HUES48 (cell line): ENCODE data around the gene EPHB6.

Experiments used
- H3K27ac ChIP-seq: one replicate; pipeline ENCODE4 v1.7.0; 2013; ENCODE audit warnings: low read depth, low read length, inconsistent platforms
- H3K27me3 ChIP-seq: 2 replicates; pipeline ENCODE4 v1.6.1; 2013; ENCODE audit warnings: mild to moderate bottlenecking, low read length; ENCODE audit not compliant: control insufficient read depth, insufficient read depth
- H3K36me3 ChIP-seq: 2 replicates; pipeline ENCODE4 v1.6.1; 2013; ENCODE audit warnings: low read length; ENCODE audit not compliant: control insufficient read depth, insufficient read depth
- H3K4me1 ChIP-seq: 2 replicates; pipeline ENCODE4 v1.6.1; 2013; ENCODE audit warnings: mild to moderate bottlenecking, low read length; ENCODE audit not compliant: control insufficient read depth, insufficient read depth
- H3K4me3 ChIP-seq: 2 replicates; pipeline ENCODE4 v1.5.1; 2013; ENCODE audit warnings: mild to moderate bottlenecking, low read depth, low read length
- H3K9ac ChIP-seq: 2 replicates; pipeline ENCODE4 v1.6.1; 2013; ENCODE audit warnings: mild to moderate bottlenecking, low read depth, low read length, moderate library complexity
- H3K9me3 ChIP-seq: 2 replicates; pipeline ENCODE4 v1.6.1; 2013; ENCODE audit warnings: low read length; ENCODE audit not compliant: control insufficient read depth, insufficient read depth

EPHB6 gene

DNA sequence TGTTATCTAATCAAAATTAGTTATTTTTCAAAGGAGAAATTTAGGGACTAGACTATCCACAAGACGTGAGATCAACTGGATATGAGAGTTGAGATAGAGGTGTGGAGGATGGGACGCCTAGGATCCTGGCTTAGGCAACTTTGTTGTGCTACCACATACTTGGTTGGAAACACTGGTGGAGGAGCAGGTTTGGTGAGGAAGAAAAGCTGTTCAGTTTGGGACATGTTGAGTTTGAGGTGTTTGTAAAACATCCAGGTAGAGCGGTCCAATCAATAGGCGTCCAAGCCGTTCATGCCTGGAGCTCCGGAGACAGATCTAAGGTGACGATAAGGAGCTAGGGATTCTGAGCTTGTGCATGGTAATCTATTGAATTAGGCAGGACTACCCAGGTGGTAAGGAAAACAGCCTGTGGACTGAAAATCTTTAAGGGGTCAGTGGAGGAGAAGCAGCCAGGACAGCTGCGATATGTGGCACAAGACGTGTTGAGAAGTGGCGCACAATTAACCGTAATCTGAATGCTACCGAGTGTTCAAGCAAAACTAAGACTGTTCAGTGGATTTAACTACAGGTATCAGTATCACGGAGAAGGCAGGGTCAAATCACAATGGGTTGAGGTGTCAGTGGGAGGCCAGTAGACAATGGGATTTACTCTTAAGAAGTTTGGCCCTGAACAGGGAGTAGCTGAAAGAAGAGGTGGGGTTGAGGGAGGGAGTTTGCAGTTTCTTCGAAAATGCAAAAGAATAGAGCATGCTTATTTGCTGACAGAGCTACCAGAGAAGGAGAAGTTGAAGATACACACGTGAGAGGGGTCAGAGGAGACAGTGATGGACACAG lies 46.8 kb downstream of the EPHB6 start:
- peaks cover 23% of the 10 kb centered on the region for H3K9me3 ChIP-seq
- H3K9ac ChIP-seq, result no peak overlapping the region
- H3K27me3 ChIP-seq, result no peaks in the 10 kb centered on the region
- no peak overlapping the region for H3K27ac ChIP-seq
- no peaks in the 10 kb centered on the region; the same call in 1 of the 2 replicates for H3K4me1 ChIP-seq
- no peaks in the 10 kb centered on the region for H3K36me3 ChIP-seq
- H3K4me3 ChIP-seq, result no peak overlapping the region

- Histone ChIP-seq H3K27ac (no peak overlapping the region), H3K9me3 (peaks cover 27% of the 10 kb centered on the region)
Measured at GRCh38 chr7:142904128-142904527, 49.3 kb downstream of the EPHB6 start.

GRCh38 chr7:142905759-142906158 lies 50.9 kb downstream of the EPHB6 start:
- H3K4me1 ChIP-seq, result no peaks in the 10 kb centered on the region; the same call in 1 of the 2 replicates
- H3K9me3 ChIP-seq, result peaks cover 27% of the 10 kb centered on the region
- H3K36me3 ChIP-seq, result no peaks in the 10 kb centered on the region
- H3K9ac ChIP-seq, result no peak overlapping the region
- H3K27me3 ChIP-seq, result no peaks in the 10 kb centered on the region
- H3K4me3 ChIP-seq, result no peak overlapping the region
- H3K27ac ChIP-seq, result no peak overlapping the region

More at GRCh38 chr7:142904128-142904527, 49.3 kb downstream of the EPHB6 start:
- Histone ChIP-seq H3K4me1 (no peaks in the 10 kb centered on the region; the same call in 1 of the 2 replicates), H3K9ac (no peak overlapping the region), H3K36me3 (no peaks in the 10 kb centered on the region), H3K4me3 (no peak overlapping the region), H3K27me3 (no peaks in the 10 kb centered on the region)

- Histone ChIP-seq H3K9ac (no peak overlapping the region), H3K36me3 (no peaks in the 10 kb centered on the region), H3K9me3 (peaks cover 27% of the 10 kb centered on the region), H3K27ac (no peak overlapping the region), H3K27me3 (no peaks in the 10 kb centered on the region), H3K4me1 (no peaks in the 10 kb centered on the region; the same call in 1 of the 2 replicates), H3K4me3 (no peak overlapping the region)
Measured at GRCh38 chr7:142906643-142907042, 51.8 kb downstream of the EPHB6 start.

DNA sequence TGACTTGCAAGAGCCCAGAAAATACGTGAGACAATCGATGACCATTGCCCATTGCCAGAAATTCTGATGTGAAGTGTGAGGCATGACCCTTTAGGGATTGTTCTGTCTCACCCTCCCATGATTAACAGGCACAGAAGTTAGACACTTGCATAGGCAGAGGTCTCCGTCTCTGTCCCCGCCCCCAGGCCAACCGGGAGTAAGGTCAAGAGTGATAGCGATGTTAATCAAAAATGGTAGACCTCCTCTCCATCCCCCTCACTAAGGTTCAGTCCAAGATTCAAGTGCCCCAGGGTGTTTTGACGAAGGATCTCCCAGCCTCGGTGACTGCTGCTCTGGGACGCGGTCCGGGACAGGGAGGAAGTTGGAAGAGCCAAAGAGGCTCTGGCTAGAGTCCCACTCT lies 53.4 kb downstream of the EPHB6 start:
- H3K27ac ChIP-seq, result no peak overlapping the region

DNA sequence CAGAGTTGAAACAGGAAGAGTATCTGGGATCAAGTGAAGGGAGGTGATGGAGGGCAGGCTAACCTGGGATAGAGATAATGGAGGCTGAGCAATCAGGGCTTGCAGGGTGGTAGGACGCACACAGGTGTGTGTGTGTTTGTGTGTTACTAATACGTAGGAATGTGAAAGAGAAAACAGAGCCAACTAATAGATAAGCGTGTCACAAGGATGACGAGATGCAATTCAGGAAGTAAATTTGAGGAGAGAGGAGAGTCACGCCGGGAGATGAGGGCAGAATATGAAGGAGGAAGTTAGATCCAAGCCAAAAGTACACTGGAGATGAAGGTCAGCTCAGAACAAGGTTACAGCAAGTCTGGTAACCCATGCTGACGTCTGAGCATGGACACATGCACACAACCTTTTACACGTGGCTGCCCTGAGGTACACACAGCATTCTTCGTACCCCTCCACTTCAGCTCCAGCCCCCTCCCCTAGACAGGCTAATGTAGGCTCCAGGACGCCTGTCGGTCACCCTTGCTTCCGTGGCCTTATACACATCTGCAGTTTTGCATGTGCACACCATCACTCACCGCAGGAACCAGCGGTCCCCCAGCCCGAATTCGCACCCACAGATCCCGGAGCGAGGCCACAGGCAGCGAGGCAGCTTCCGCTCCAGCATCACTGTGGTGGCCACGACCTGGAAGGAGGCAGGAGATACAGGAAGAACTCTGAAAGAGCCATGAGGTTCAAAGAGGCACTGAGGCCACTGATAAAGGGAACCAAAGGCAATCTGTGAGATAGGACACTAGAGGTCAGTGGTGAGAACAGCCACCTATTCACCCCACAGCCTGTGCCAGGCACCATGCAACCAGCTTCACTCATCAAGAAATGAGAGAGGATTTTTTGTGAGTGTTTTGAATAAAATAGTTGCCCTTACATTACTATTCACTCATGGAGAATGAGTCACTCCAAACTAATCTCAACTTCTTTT lies 54.3 kb downstream of the EPHB6 start:
- Histone ChIP-seq H3K9me3 (peaks cover 20% of the 10 kb centered on the region), H3K27me3 (no peaks in the 10 kb centered on the region), H3K27ac (no peak overlapping the region), H3K36me3 (no peaks in the 10 kb centered on the region), H3K4me1 (no peaks in the 10 kb centered on the region), H3K4me3 (no peak overlapping the region), H3K9ac (no peak overlapping the region)

More for the DNA sequence above, 53.4 kb downstream of the EPHB6 start:
- Histone ChIP-seq H3K4me3 (no peak overlapping the region), H3K4me1 (no peaks in the 10 kb centered on the region), H3K27me3 (no peaks in the 10 kb centered on the region), H3K36me3 (no peaks in the 10 kb centered on the region), H3K9ac (no peak overlapping the region), H3K9me3 (peaks cover 27% of the 10 kb centered on the region)

DNA sequence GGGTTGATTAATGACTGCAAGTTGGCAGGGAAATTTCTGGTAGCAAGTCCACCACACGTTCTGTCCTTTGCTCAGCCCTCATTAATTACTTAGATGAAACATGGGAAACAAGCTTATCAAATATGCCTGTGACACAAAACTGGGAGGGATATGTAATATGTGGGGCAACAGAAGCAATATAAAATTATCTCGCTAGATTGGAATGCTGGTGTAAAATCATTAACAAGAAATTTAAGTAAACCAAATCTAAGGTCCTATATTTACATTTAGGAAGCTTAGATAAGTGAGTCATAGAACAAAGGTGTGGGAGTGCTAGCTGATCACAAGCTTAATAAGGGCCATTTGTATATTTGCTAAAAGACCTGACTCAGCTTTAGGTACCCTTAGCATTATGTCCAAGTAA lies 55.2 kb downstream of the EPHB6 start:
- Histone ChIP-seq H3K4me1 (no peaks in the 10 kb centered on the region), H3K27me3 (no peaks in the 10 kb centered on the region), H3K9ac (no peak overlapping the region), H3K4me3 (no peak overlapping the region), H3K9me3 (peaks cover 15% of the 10 kb centered on the region), H3K36me3 (no peaks in the 10 kb centered on the region), H3K27ac (no peak overlapping the region)

- no peak overlapping the region for H3K27ac ChIP-seq
- no peaks in the 10 kb centered on the region for H3K27me3 ChIP-seq
- H3K36me3 ChIP-seq, result no peaks in the 10 kb centered on the region
- H3K9me3 ChIP-seq, result peaks cover 13% of the 10 kb centered on the region
- no peak overlapping the region for H3K9ac ChIP-seq
- no peak overlapping the region for H3K4me3 ChIP-seq
- no peaks in the 10 kb centered on the region for H3K4me1 ChIP-seq
Measured at GRCh38 chr7:142910481-142910880, 55.6 kb downstream of the EPHB6 start.

GRCh38 chr7:142913051-142913450 lies 58.2 kb downstream of the EPHB6 start:
- Histone ChIP-seq H3K27me3 (no peaks in the 10 kb centered on the region), H3K9ac (no peak overlapping the region), H3K36me3 (no peaks in the 10 kb centered on the region), H3K4me3 (no peak overlapping the region), H3K4me1 (no peaks in the 10 kb centered on the region), H3K27ac (no peak overlapping the region), H3K9me3 (no peaks in the 10 kb centered on the region)

GRCh38 chr7:142913566-142913965 lies 58.7 kb downstream of the EPHB6 start:
- no peaks in the 10 kb centered on the region for H3K36me3 ChIP-seq
- H3K9ac ChIP-seq, result no peak overlapping the region
- H3K9me3 ChIP-seq, result no peaks in the 10 kb centered on the region
- H3K27ac ChIP-seq, result no peak overlapping the region
- no peak overlapping the region for H3K4me3 ChIP-seq
- no peaks in the 10 kb centered on the region for H3K27me3 ChIP-seq
- no peaks in the 10 kb centered on the region for H3K4me1 ChIP-seq

DNA sequence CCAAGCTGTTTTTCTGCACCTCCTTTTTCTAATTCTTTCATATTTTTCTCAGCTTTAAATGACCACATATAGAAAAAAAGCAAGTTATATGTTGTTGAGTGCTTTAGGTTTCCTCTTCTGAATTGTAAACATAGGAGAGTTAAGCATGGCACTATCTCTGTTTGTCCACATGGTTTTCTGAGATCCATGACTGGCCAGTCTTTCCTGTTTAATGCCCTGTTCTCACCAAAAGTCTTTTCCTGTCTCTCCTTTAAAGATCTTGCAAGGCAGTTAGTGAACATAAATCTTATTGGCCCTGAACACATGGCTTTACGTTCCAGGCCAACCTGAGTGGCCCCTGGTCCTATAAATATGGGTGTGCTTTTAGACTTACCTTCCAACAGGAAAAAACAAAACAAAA lies 59.2 kb downstream of the EPHB6 start:
- Histone ChIP-seq H3K9me3 (no peaks in the 10 kb centered on the region), H3K36me3 (no peaks in the 10 kb centered on the region), H3K27ac (no peak overlapping the region), H3K9ac (no peak overlapping the region), H3K27me3 (no peaks in the 10 kb centered on the region), H3K4me3 (no peak overlapping the region), H3K4me1 (no peaks in the 10 kb centered on the region)
